ENCODE measurements around the gene ZNF292. TPM values are rescaled to one million over a fixed set of nuclear protein-coding genes. Genes with fewer than 3 reads are reported as not detected.
A peak's percentile ranks its signal among the peaks of the same experiment; 100 is the strongest.

ZNF292 gene
- total and polyA plus RNA-seq, 2 donors (not counting 1 experiment from before 2014, with no cell fraction given), result 14.3 to 23.6 TPM

DNA sequence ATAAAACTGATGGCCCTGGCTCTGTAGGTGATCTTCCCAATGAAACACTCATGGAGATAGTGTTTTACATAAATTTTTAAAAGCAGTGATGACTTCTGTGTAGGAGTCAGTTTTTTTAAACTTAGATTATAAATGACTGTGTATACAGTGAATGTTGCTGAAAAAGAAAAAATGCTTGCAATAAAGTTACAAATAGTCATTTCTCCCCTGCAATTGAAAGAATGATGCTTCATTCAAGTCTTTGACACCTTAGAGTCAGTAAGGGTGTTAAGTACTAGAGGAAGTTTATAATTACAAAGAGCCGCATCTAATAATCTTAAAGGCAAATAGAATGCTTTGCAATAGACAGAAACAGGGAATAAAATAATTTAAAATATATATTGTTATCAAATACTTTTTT, 27.6 kb downstream of the ZNF292 start:
- Histone ChIP-seq H3K4me1 (ENCODE audit: control insufficient read depth, extremely low read depth, insufficient read depth, low read length) (no peaks in the 10 kb centered on the region), H3K27me3 (ENCODE audit: control insufficient read depth, insufficient read depth, low read length) (no peaks in the 10 kb centered on the region), H3K36me3 (ENCODE audit: control insufficient read depth, insufficient read depth, low read length) (no peaks in the 10 kb centered on the region), H3K9ac (ENCODE audit: insufficient read depth, low read length) (no peak overlapping the region), H3K9me3 (ENCODE audit: control insufficient read depth, insufficient read depth, low read depth, low read length) (no peaks in the 10 kb centered on the region), H3K79me2 (ENCODE audit: control insufficient read depth, insufficient read depth, low read length) (peaks cover 63% of the 10 kb centered on the region), H3K4me2 (ENCODE audit: extremely low read depth, insufficient read depth, low read length) (no peak overlapping the region), H2AFZ (ENCODE audit: low read length) (no peak overlapping the region), H3K27ac (ENCODE audit: insufficient read depth, low read length) (no peak overlapping the region), H4K20me1 (ENCODE audit: control insufficient read depth, extremely low read depth, insufficient read depth, low read length) (peaks cover 3% of the 10 kb centered on the region), H3K4me3 (replicated peaks in 1 of 4; ENCODE audit: control extremely low read depth in 1 of 4, insufficient read depth in 1 of 4, low read depth in 3 of 4, low read length in 4 of 4) (no peak overlapping the region)
- no peak for DNase-seq (ENCODE audit: low read depth in 2 of 2)
- TF ChIP-seq, protein P1, sequence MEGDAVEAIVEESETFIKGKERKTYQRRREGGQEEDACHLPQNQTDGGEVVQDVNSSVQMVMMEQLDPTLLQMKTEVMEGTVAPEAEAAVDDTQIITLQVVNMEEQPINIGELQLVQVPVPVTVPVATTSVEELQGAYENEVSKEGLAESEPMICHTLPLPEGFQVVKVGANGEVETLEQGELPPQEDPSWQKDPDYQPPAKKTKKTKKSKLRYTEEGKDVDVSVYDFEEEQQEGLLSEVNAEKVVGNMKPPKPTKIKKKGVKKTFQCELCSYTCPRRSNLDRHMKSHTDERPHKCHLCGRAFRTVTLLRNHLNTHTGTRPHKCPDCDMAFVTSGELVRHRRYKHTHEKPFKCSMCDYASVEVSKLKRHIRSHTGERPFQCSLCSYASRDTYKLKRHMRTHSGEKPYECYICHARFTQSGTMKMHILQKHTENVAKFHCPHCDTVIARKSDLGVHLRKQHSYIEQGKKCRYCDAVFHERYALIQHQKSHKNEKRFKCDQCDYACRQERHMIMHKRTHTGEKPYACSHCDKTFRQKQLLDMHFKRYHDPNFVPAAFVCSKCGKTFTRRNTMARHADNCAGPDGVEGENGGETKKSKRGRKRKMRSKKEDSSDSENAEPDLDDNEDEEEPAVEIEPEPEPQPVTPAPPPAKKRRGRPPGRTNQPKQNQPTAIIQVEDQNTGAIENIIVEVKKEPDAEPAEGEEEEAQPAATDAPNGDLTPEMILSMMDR (conservative IDR thresholded peaks at IDR 0.05 in 1 of 2, IDR thresholded peaks at IDR 0.05 in 1 of 2; ENCODE audit: low read depth in 1 of 2, low read length in 2 of 2), result no peak
- no peak for TF ChIP-seq EZH2 (IDR thresholded peaks at IDR 0.05; ENCODE audit: low read length, missing control alignments)

DNA sequence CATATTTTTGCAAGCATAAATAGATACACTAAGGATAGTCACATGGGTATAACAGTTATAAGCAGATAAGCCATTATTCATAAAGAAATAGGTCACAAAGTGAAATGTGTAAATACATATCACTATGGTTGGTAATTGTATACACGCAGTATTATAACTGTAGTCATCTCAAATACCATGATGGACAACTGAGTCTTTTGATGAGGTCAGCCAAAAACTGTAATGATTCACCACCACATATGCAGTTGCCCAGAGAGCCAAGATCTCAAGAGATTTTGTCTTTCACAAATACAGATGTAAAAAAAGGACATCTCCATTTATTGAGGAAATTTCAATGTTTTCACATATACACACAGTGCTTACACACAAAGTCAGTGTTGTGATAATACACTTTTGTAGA, 28.3 kb downstream of the ZNF292 start:
- H3K27ac ChIP-seq (ENCODE audit: insufficient read depth, low read length), result no peak overlapping the region
- no peak overlapping the region for H2AFZ ChIP-seq (ENCODE audit: low read length)

DNA sequence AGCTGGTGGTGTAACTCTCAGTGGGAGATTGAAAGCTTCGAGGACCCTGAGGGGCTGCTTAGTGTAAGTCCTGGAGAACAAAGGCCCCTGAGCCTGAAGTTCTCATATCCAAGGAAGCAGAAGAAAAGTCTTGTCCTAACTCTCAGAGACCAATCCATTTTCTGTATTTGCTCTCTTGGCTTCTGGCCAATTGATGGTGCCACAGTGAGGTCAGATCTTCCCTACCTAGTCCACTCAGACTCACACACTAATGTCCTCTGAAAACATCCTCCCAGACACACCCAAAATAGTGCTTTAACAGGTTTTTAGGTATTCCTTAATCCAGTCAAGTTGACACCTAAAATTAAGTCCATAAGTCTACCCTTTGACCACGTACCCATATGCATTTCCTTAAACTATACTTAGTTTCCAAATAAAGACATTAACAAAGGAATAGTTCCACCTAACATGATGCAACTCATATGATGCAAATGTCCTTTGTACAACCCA, 29.4 kb downstream of the ZNF292 start:
- no peak for TF ChIP-seq EZH2 (IDR thresholded peaks at IDR 0.05; ENCODE audit: low read length, missing control alignments)
- TF ChIP-seq, protein P1 (conservative IDR thresholded peaks at IDR 0.05 in 1 of 2, IDR thresholded peaks at IDR 0.05 in 1 of 2; ENCODE audit: low read depth in 1 of 2, low read length in 2 of 2), result no peak
- Histone ChIP-seq H4K20me1 (ENCODE audit: control insufficient read depth, extremely low read depth, insufficient read depth, low read length) (peaks cover 3% of the 10 kb centered on the region), H2AFZ (ENCODE audit: low read length) (no peak overlapping the region)

More for the DNA sequence above, 28.3 kb downstream of the ZNF292 start:
- no peaks in the 10 kb centered on the region for H3K36me3 ChIP-seq (ENCODE audit: control insufficient read depth, insufficient read depth, low read length)
- H3K9ac ChIP-seq (ENCODE audit: insufficient read depth, low read length), result no peak overlapping the region
- no peak overlapping the region for H3K4me3 ChIP-seq (replicated peaks in 1 of 4; ENCODE audit: control extremely low read depth in 1 of 4, insufficient read depth in 1 of 4, low read depth in 3 of 4, low read length in 4 of 4)
- H3K9me3 ChIP-seq (ENCODE audit: control insufficient read depth, insufficient read depth, low read depth, low read length), result no peaks in the 10 kb centered on the region
- DNase-seq (ENCODE audit: low read depth in 2 of 2), result peak; percentile 60 to 69
- H3K4me1 ChIP-seq (ENCODE audit: control insufficient read depth, extremely low read depth, insufficient read depth, low read length), result no peaks in the 10 kb centered on the region
- H3K27me3 ChIP-seq (ENCODE audit: control insufficient read depth, insufficient read depth, low read length), result no peaks in the 10 kb centered on the region
- no peak overlapping the region for H3K4me2 ChIP-seq (ENCODE audit: extremely low read depth, insufficient read depth, low read length)
- peaks cover 59% of the 10 kb centered on the region for H3K79me2 ChIP-seq (ENCODE audit: control insufficient read depth, insufficient read depth, low read length)
- TF ChIP-seq, protein P1 (conservative IDR thresholded peaks at IDR 0.05 in 1 of 2, IDR thresholded peaks at IDR 0.05 in 1 of 2; ENCODE audit: low read depth in 1 of 2, low read length in 2 of 2), result no peak
- TF ChIP-seq EZH2 (IDR thresholded peaks at IDR 0.05; ENCODE audit: low read length, missing control alignments), result no peak
- peaks cover 3% of the 10 kb centered on the region for H4K20me1 ChIP-seq (ENCODE audit: control insufficient read depth, extremely low read depth, insufficient read depth, low read length)

More for the DNA sequence above, 29.4 kb downstream of the ZNF292 start:
- Histone ChIP-seq H3K9ac (ENCODE audit: insufficient read depth, low read length) (no peak overlapping the region), H3K4me1 (ENCODE audit: control insufficient read depth, extremely low read depth, insufficient read depth, low read length) (no peaks in the 10 kb centered on the region), H3K27me3 (ENCODE audit: control insufficient read depth, insufficient read depth, low read length) (no peaks in the 10 kb centered on the region), H3K79me2 (ENCODE audit: control insufficient read depth, insufficient read depth, low read length) (peaks cover 55% of the 10 kb centered on the region), H3K4me2 (ENCODE audit: extremely low read depth, insufficient read depth, low read length) (no peak overlapping the region), H3K27ac (ENCODE audit: insufficient read depth, low read length) (no peak overlapping the region), H3K4me3 (replicated peaks in 1 of 4; ENCODE audit: control extremely low read depth in 1 of 4, insufficient read depth in 1 of 4, low read depth in 3 of 4, low read length in 4 of 4) (no peak overlapping the region), H3K9me3 (ENCODE audit: control insufficient read depth, insufficient read depth, low read depth, low read length) (no peaks in the 10 kb centered on the region), H3K36me3 (ENCODE audit: control insufficient read depth, insufficient read depth, low read length) (no peaks in the 10 kb centered on the region)
- no peak for DNase-seq (ENCODE audit: low read depth in 2 of 2)
